Bronchial epithelial cell (primary cell): ENCODE data around the gene ANKRD44. TPM values are rescaled to one million over a fixed set of nuclear protein-coding genes. Genes with fewer than 3 reads are reported as not detected.

Experiments
- DNase-seq: peaks from one replicate; pipeline ENCODE4 v3.0.0-alpha.2; 2010; ENCODE audit warnings: low read depth
- FAIRE-seq: peaks from 2 replicates; lab custom pipeline; 2011; peaks lifted over from hg19 to GRCh38; lab: Jason Lieb, UNC
- H3K27me3 ChIP-seq: 2 replicates; pipeline ENCODE4 v1.5.1; 2011; ENCODE audit warnings: low read length; ENCODE audit not compliant: control insufficient read depth, insufficient read depth
- H3K36me3 ChIP-seq: 2 replicates; pipeline ENCODE4 v1.5.1; 2011; ENCODE audit warnings: low read length; ENCODE audit not compliant: control insufficient read depth, insufficient read depth
- H3K4me3 ChIP-seq: 2 replicates; pipeline ENCODE4 v1.5.1; 2011; ENCODE audit warnings: mild to moderate bottlenecking, low read depth, low read length, control low read depth
- total RNA-seq: library from RNA; depleted of rRNA; stranded (reverse); fragments of >200 nt; gene quantifications from 2 replicates; pipeline ENCODE4 v1.2.1, GENCODE V29; 2014
- TF ChIP-seq, protein P1 (sequence below): IDR thresholded peaks from 2 replicates; pipeline ENCODE4 v1.5.1; 2011; ENCODE audit warnings: mild to moderate bottlenecking, moderate library complexity, low read length, control low read depth, inconsistent platforms; ENCODE audit not compliant: insufficient read depth, severe bottlenecking

Gene ANKRD44
- total RNA-seq, 1 donor from 2014 or later, result 0.26 TPM

GRCh38 chr2:197340591-197340990, 30.0 kb upstream of the ANKRD44 start:
- no peak overlapping the region for H3K4me3 ChIP-seq
- DNase-seq (no peak), FAIRE-seq (no peak)
- TF ChIP-seq, protein P1, sequence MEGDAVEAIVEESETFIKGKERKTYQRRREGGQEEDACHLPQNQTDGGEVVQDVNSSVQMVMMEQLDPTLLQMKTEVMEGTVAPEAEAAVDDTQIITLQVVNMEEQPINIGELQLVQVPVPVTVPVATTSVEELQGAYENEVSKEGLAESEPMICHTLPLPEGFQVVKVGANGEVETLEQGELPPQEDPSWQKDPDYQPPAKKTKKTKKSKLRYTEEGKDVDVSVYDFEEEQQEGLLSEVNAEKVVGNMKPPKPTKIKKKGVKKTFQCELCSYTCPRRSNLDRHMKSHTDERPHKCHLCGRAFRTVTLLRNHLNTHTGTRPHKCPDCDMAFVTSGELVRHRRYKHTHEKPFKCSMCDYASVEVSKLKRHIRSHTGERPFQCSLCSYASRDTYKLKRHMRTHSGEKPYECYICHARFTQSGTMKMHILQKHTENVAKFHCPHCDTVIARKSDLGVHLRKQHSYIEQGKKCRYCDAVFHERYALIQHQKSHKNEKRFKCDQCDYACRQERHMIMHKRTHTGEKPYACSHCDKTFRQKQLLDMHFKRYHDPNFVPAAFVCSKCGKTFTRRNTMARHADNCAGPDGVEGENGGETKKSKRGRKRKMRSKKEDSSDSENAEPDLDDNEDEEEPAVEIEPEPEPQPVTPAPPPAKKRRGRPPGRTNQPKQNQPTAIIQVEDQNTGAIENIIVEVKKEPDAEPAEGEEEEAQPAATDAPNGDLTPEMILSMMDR, result no peak
- no peaks in the 10 kb centered on the region for H3K36me3 ChIP-seq
- H3K27me3 ChIP-seq, result no peaks in the 10 kb centered on the region

DNA sequence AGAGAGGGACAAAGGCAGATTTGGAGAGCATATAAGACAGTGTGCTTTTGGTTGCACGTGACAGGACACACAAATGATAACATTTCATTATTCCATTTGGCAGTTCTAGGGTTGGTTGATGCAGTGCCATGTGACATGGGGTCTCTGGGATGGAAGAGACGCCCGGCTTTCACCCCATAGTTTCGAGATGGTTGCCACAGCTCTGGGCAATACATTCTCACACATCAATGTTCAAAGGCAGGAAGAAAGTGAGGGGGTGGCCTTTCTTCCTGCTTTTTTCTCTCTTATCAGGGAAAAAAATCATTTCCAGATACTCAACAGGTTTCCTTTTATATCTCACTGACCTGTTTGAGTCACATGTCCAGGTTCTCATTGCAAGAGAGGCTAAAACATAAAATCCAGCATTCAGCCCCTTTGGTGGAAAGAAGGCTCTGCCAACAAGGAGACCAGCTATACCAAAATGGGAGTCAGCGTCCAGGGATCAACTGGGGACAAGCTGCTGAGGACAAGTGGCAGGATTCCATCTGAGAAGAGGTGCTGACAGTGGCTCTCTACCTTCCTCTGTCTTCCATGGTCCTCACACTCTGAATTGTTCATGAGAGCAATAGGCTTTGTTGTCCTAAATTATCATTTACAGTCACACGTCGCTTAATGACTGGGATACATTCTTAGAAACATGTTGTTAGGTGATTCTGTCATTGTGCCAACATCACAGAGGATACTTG, 29.1 kb upstream of the ANKRD44 start:
- DNase-seq (no peak), FAIRE-seq (no peak)
- Histone ChIP-seq H3K36me3 (no peaks in the 10 kb centered on the region), H3K4me3 (no peak overlapping the region), H3K27me3 (no peaks in the 10 kb centered on the region)
- TF ChIP-seq, protein P1, result no peak

GRCh38 chr2:197339016-197339415, 28.4 kb upstream of the ANKRD44 start:
- no peak for FAIRE-seq
- DNase-seq, result no peak
- Histone ChIP-seq H3K27me3 (no peaks in the 10 kb centered on the region), H3K36me3 (no peaks in the 10 kb centered on the region), H3K4me3 (no peak overlapping the region)
- TF ChIP-seq, protein P1, result no peak

GRCh38 chr2:197332641-197333040, 22.1 kb upstream of the ANKRD44 start:
- H3K4me3 ChIP-seq, result no peak overlapping the region
- no peaks in the 10 kb centered on the region for H3K27me3 ChIP-seq
- no peaks in the 10 kb centered on the region for H3K36me3 ChIP-seq
- DNase-seq, result no peak
- TF ChIP-seq, protein P1, result no peak
- no peak for FAIRE-seq

GRCh38 chr2:197328461-197328860, 17.9 kb upstream of the ANKRD44 start:
- FAIRE-seq (no peak), DNase-seq (no peak)
- Histone ChIP-seq H3K4me3 (no peak overlapping the region), H3K27me3 (peaks cover under 1% of the 10 kb centered on the region), H3K36me3 (no peaks in the 10 kb centered on the region)
- TF ChIP-seq, protein P1, result no peak
